Epithelial cell of prostate (primary cell): Measurements from ENCODE around the gene OR10A5.
"Not testable (repeated sequence)": the region's sequence is repeated elsewhere in the genome, so short reads cannot be mapped to it uniquely, and the experiment has no call there.

Experiments
- DNase-seq: peaks from one replicate; pipeline ENCODE4 v3.0.0-alpha.2; 2011; ENCODE audit warnings: low read depth, low spot score
- H3K27ac ChIP-seq: fragments of 450-650 bp; 2 replicates; pipeline ENCODE4 v1.5.1; 2017; ENCODE audit warnings: mild to moderate bottlenecking

The OR10A5 gene

GRCh38 chr11:6845383-6845782, at the start of gene OR10A5:
Gene OR10A5, plus strand, starts transcription at chr11:6845683. Its CDS starts 0 bp downstream, at chr11:6845683.
- DNase-seq, result no peak

GRCh38 chr11:6799402-6799801, 46.1 kb upstream of the OR10A5 start, which contains the start of gene OR6A2:
Gene OR6A2, minus strand, starts transcription at chr11:6799689. Its CDS starts 3,981 bp downstream, at chr11:6795708.
- DNase-seq, result no peak
- H3K27ac ChIP-seq, result no peak within 1 kb of the TSS

More at GRCh38 chr11:6845383-6845782, at the start of gene OR10A5:
- no peak within 1 kb of the TSS for H3K27ac ChIP-seq

- DNase-seq, H3K27ac ChIP-seq: not testable (repeated sequence)
Observed at GRCh38 chr11:6801075-6801474, 44.4 kb upstream of the OR10A5 start.

DNA sequence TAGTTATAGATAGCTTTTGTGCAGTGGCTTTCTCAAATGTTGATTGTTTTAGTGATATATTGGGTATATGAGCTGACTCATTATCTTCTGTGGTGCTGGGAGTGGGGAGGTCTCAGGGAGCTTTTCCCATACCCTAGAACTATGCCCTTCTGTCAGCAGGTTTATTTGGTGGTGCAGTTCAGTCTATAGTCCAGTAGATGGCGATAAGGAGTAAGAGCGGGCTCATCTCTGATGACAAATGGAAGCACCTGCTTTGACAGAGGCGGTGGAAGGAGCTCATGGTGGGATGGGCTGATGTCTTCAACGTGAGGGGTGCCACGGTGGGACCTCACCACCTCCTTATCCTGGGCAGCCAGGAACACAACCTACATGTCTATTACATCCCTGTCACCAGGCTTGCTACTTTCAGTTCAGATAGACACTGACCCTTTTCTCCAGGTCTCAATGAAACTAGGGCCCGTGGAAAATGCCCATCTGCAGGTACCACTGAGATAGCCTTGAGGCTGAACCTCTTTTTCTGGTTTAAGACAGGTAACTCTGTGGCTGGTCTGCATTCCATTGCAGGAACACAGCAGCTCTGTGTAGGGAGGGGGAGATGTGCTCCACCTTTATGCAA, 33.0 kb upstream of the OR10A5 start:
- no peak for DNase-seq
- H3K27ac ChIP-seq, result no peak overlapping the region

- no peak overlapping the region for H3K27ac ChIP-seq
- no peak for DNase-seq
Observed at GRCh38 chr11:6813656-6814055, 31.8 kb upstream of the OR10A5 start.

DNA sequence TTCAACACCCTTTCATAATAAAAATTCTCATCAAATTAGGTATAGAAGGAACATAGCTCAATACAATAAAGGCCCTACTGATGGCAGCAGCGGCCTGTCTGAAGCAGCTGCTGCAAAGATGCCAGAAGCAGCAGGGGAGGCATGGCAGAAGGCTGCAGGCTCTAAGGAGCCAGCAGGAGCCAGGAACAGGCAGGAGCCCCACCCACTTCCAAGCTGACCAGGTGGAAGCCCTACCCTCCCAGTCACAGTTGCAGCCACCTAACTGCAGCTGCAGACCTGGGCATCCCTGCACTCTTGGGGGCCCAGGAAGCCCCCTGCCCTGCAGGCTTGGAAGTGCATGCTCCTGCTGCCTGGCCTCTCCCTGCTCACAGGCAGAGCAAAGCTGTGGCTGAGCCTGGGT, 27.8 kb upstream of the OR10A5 start:
- no peak for DNase-seq
- H3K27ac ChIP-seq, result no peak overlapping the region

DNA sequence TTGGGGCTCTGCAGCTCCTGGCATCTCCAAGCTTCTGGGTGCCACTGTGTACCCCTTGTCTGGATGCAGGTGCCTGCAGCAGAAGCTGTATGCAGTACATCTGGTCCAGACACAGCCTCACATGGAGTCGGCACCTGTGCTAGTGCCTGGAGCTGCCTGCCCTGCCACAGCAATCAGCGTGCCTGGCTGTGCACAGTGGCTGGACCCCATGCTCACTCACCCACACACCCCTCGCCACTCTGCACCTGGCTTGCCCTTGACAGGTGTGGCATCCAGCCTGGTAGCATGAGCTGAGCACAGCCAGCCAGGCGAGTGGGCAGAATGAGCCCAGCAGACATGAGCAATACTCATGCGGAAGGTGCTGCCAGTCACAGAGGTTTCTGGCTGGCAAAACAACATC, 26.5 kb upstream of the OR10A5 start:
- no peak overlapping the region for H3K27ac ChIP-seq
- DNase-seq, result no peak

DNA sequence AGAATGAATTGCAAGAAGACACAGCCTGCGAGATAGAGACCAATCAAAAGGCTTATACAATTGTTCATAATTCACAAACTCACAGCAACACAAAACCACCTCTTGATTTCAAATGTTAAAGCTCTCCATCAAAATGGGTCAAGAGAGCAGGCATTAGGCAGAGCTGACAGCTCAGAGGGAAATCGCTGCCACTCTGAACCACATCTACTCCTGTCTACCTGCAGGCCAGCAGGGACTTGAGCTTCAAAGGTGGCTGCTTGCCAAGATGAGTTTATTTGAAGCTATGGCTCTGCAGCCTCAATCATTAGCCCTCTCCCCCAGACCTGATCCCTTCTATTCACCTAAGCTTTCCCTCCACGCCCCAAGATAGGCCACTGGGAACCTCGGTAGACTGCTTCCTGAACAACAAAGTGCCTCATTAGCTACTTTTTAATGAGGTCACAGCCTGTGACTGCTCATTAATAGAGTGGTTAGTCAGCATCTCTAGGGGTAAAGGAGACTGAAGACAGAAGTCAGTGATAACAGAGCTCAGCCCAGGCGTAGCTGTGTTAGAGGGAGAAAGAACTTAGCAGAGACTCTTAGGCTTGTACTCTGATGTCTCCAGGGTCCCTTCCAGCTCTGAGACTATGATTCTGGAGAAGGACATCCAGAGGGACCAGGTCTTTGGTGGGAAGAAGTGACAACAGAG, 21.2 kb upstream of the OR10A5 start:
- no peak overlapping the region for H3K27ac ChIP-seq
- no peak for DNase-seq

DNA sequence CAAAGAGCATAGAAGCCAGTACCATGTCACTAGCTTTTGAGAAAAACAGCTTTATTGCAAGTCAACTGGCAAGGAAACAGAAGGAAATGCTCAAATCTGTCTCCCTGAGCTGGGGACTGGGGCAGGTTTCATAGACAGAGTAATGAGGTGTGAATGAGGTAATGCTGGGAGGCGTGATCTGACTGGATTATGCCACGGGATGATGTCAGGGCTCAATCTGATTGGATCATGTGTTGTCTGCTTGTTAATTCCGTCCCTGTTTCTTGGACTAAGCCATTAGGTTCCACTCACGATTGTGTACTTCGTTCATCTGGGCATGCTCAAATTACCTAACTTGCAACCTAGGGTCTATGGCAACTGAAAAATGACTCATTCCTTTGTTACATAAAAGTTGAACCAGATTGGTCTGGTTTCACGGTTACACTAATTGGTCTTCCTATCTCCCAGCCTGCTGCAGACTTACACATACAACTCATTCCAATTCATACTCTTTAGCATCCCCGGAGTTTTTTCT, 20.2 kb upstream of the OR10A5 start:
- H3K27ac ChIP-seq, result no peak overlapping the region
- no peak for DNase-seq

- H3K27ac ChIP-seq, result no peak overlapping the region
- DNase-seq, result no peak
Observed at GRCh38 chr11:6828103-6828502, 17.4 kb upstream of the OR10A5 start.

DNA sequence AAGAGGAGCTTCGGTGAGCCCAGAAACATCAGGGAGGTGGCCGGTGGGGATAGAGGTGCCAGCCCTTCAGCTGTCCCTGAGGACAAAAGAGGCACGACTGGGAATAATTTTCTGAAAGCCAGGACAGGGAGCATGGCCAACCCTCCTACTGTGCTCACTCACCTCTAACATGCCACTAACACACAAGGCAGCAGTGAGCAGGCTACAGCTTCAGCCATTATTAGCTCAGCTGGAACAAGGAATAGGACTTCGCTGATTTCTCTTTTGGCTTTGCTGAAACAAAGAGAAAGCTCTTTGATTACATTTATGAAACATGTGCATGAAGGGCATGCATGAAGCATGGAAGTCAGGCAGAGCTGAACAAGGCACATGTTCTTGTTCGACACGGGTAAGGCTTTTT, 12.1 kb upstream of the OR10A5 start:
- H3K27ac ChIP-seq, result no peak overlapping the region
- no peak for DNase-seq

- no peak overlapping the region for H3K27ac ChIP-seq
- DNase-seq, result no peak
Observed at GRCh38 chr11:6834021-6834420, 11.5 kb upstream of the OR10A5 start.

GRCh38 chr11:6841694-6842093, 3.8 kb upstream of the OR10A5 start:
- H3K27ac ChIP-seq, result no peak overlapping the region
- DNase-seq, result no peak

DNA sequence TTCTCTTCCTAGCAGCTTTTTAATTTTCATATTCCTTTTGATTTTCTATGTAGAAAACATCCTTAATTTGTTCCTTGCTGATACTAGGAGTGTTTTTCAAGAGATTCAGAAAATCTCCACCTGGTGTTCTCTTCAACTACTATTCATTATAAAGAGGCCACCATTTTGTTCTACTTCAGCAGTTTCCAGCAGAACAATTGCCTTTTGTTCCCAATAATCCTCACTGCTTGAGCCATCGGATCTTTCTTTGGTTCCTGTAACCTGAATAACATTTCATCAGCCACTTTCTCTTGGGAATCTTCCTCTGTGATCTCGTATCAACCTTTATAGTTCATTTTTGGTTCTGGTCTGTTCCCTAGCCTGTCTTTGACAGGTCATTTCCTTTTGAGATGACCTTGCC, 1.8 kb upstream of the OR10A5 start:
- DNase-seq, result no peak
- no peak overlapping the region for H3K27ac ChIP-seq

- no peak for DNase-seq
- no peak overlapping the region for H3K27ac ChIP-seq
Observed at GRCh38 chr11:6844356-6844755, 1.1 kb upstream of the OR10A5 start.

DNA sequence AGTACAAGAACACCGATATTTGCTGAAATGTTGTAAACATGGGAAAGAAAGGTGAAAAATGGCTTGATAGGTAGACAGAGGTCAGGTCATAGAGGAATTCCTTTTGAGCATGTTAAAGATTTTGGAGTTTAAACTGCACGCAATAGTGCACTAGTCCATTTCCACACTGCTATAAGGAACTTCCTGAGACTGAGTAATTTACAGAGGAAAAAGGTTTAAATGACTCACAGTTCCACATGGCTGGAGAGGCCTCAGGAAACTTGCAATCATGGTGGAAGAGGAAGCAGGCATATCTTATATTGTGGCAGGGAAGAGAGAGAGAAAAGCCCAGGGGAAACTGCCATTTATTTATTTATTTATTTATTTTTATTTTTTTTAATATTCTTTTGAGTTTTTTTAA, 5.0 kb downstream of the OR10A5 start:
- no peak overlapping the region for H3K27ac ChIP-seq
- DNase-seq, result no peak

DNA sequence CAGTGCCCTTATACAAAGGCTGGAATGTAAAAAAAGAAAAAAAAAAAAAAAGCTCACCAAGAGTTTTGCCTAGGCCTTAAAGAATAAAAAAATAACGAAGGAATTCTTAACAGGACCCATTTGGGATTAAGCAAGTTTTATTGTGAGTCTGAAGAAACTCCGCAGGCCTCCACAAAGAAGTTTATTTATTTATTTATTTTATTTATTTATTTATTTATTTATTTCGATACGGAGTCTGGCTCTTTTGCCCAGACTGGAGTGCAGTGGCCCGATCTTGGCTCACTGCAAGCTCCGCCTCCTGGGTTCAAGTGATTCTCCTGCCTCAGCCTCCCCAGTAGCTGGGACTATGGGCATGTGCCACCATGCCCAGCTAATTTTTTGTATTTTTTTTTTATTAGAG, 9.3 kb downstream of the OR10A5 start:
- not testable (repeated sequence) for H3K27ac ChIP-seq, DNase-seq

- H3K27ac ChIP-seq, result peak overlapping the region; percentile 26
- peak; percentile 72 for DNase-seq
Observed at GRCh38 chr11:6855971-6856541, 10.6 kb downstream of the OR10A5 start.

GRCh38 chr11:6856871-6857270, 11.4 kb downstream of the OR10A5 start:
- DNase-seq, result peak; percentile 51
- peak overlapping the region; percentile 26 for H3K27ac ChIP-seq

DNA sequence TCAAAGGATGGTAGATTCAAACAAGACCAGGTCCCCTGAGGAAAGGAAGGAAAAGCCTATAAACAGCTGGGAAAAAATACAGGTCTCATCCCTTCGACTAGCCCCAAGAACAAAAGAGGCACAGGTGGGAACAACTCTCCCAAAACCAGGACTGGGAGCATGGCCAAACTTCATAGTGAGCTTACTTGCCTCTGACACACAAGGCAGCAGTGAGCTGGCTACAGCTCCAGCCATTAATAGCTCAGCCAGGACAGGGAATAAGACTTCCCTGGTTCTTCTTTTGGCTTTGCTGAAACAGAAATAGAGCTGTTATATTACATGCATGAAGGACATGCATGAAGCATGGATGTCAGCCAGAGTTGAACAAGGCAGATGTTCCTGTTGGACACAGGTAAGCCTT, 17.5 kb downstream of the OR10A5 start, which contains the start of gene OR10A2:
TSS of gene OR10A2 (plus strand) at position 97 of the 400 bp plus-strand sequence. CDS start 6,698 bp downstream, outside the sequence.
- DNase-seq, result peak; percentile 29
- H3K27ac ChIP-seq, result no peak within 1 kb of the TSS

GRCh38 chr11:6864438-6864837, 19.0 kb downstream of the OR10A5 start:
- DNase-seq, result no peak
- no peak overlapping the region for H3K27ac ChIP-seq
